GM12878 (cell line): ENCODE data around the gene EFHC1. TPM values are rescaled to one million over a fixed set of nuclear protein-coding genes. Genes with fewer than 3 reads are reported as not detected.

Experiments used
- ATAC-seq: fragments of 200-7000 bp; cut with Tn5 transposase; 3 replicates; pipeline ENCODE4 v1.9.1; 2020; ENCODE audit warnings: mild to moderate bottlenecking, moderate library complexity
- BruUV-seq: library from RNA; stranded (reverse); fragments of 400-500 nt; replicated peaks from 2 replicates; lab custom pipeline; 2021; lab: Mats Ljungman, UMichigan
- CTCF ChIA-PET: fragments of 300-600 bp; sonication (Branson Sonifier 250); formaldehyde crosslinking; extraction: SDS; loops from one replicate; lab custom pipeline; 2021; ENCODE audit warnings: inconsistent platforms; lab: Yijun Ruan, JAX
- POLR2A ChIA-PET: fragments of 350-600 bp; formaldehyde crosslinking; extraction: SDS; loops from one replicate; lab custom pipeline; 2021; ENCODE audit warnings: inconsistent platforms; lab: Charles Lee
- RAD21 ChIA-PET: fragments of 300-600 bp; sonication (Branson Sonifier 250); formaldehyde crosslinking; loops from one replicate; lab custom pipeline; 2023; ENCODE audit warnings: antibody characterized with exemption; ENCODE audit not compliant: unreplicated experiment; lab: Charles Lee
- SMC1A ChIA-PET: fragments of 300-600 bp; sonication (Branson Sonifier 250); formaldehyde crosslinking; loops from one replicate; lab custom pipeline; 2023; ENCODE audit not compliant: unreplicated experiment, uncharacterized antibody; lab: Charles Lee
- DNase-seq: peaks from one replicate; pipeline ENCODE4 v3.0.0-alpha.2; 2011; ENCODE audit warnings: low read depth, low spot score
- FAIRE-seq: peaks from 3 replicates; lab custom pipeline; 2011; peaks lifted over from hg19 to GRCh38; lab: Jason Lieb, UNC
- H2AFZ ChIP-seq: 2 replicates; pipeline ENCODE4 v1.6.0; 2011; ENCODE audit warnings: low read depth, low read length, control low read depth; ENCODE audit not compliant: control insufficient read depth
- H3K27ac ChIP-seq: 2 replicates; pipeline ENCODE4 v1.5.1; 2011; ENCODE audit warnings: control low read depth; ENCODE audit not compliant: control insufficient read depth, insufficient read depth
- H3K27me3 ChIP-seq, 2 experiments: replicated peaks in 1 of 2; 2 replicates each; pipeline versions ENCODE4 v1.6.0 to v1.6.1; 2011; ENCODE audit warnings: low read length in 1 of 2; ENCODE audit not compliant: control insufficient read depth in 2 of 2, insufficient read depth in 2 of 2
- H3K36me3 ChIP-seq, 2 experiments: 2 replicates each; pipeline ENCODE4 v1.5.1; 2011; ENCODE audit warnings: low read length in 1 of 2; ENCODE audit not compliant: control insufficient read depth in 2 of 2, insufficient read depth in 2 of 2
- H3K4me1 ChIP-seq: 2 replicates; pipeline ENCODE4 v1.6.1; 2011; ENCODE audit warnings: mild to moderate bottlenecking, low read length, moderate library complexity, mixed read lengths; ENCODE audit not compliant: control insufficient read depth, insufficient read depth
- H3K4me2 ChIP-seq: 2 replicates; pipeline ENCODE4 v1.6.0; 2011; ENCODE audit warnings: control low read depth; ENCODE audit not compliant: control insufficient read depth, insufficient read depth
- H3K4me3 ChIP-seq: fragments of 200-600 bp; sonication (generic); 2 replicates; pipeline ENCODE4 v1.5.1; 2016
- H3K79me2 ChIP-seq: 2 replicates; pipeline ENCODE4 v1.6.0; 2011; ENCODE audit warnings: low read length; ENCODE audit not compliant: control insufficient read depth, insufficient read depth
- H3K9ac ChIP-seq: 2 replicates; pipeline ENCODE4 v1.8.0; 2011; ENCODE audit warnings: low read length, control low read depth, mixed read lengths; ENCODE audit not compliant: control insufficient read depth, insufficient read depth
- H3K9me3 ChIP-seq: replicated peaks from 3 replicates; pipeline ENCODE4 v1.5.1; 2011; ENCODE audit warnings: mild to moderate bottlenecking, low read length; ENCODE audit not compliant: control insufficient read depth, insufficient read depth
- H4K20me1 ChIP-seq: 2 replicates; pipeline ENCODE4 v1.6.0; 2011; ENCODE audit not compliant: control insufficient read depth, insufficient read depth
- BCLAF1 ChIP-seq: fragments of 450-650 bp; IDR thresholded peaks from 2 replicates; pipeline ENCODE4 v1.6.1; 2017; ENCODE audit warnings: antibody characterized with exemption, mild to moderate bottlenecking, moderate library complexity
- BHLHE40 ChIP-seq, 2 experiments: fragments of 450-650 bp in 1 of 2; IDR thresholded peaks; 2 replicates each; pipeline ENCODE4 v1.6.1; 2011 to 2017; ENCODE audit warnings: low read depth in 2 of 2, borderline replicate concordance in 1 of 2, improper control_type of control experiment in 1 of 2, low read length in 1 of 2, mild to moderate bottlenecking in 1 of 2
- NR2F1 ChIP-seq: fragments of 450-650 bp; conservative IDR thresholded peaks from 2 replicates; pipeline ENCODE4 v1.6.1; 2017; ENCODE audit warnings: mild to moderate bottlenecking
- POU2F2 ChIP-seq: IDR thresholded peaks from 3 replicates; pipeline ENCODE4 v1.6.1; 2011; ENCODE audit warnings: low read depth, mild to moderate bottlenecking, low read length, borderline replicate concordance
- SIX5 ChIP-seq: IDR thresholded peaks from 2 replicates; pipeline ENCODE4 v1.6.1; 2011; ENCODE audit warnings: mild to moderate bottlenecking, low read depth, low read length, moderate library complexity; ENCODE audit not compliant: severe bottlenecking
- SMAD5 ChIP-seq: IDR thresholded peaks from 2 replicates; pipeline ENCODE4 v1.6.1; 2016; ENCODE audit warnings: antibody characterized with exemption, low read depth
- SMARCA5 ChIP-seq: fragments of 450-650 bp; IDR thresholded peaks from 2 replicates; pipeline ENCODE4 v1.6.1; 2017; ENCODE audit warnings: mild to moderate bottlenecking
- ZBTB33 ChIP-seq: fragments of 450-650 bp; IDR thresholded peaks from 2 replicates; pipeline ENCODE4 v1.6.1; 2017; ENCODE audit warnings: mild to moderate bottlenecking
- ZNF274 ChIP-seq: IDR thresholded peaks from one replicate; pipeline ENCODE4 v1.8.0; 2011; ENCODE audit not compliant: insufficient read length, insufficient read depth
- WGBS: methylation state at CpG from one replicate; pipeline ENCODE4 v1.1.6; 2016; ENCODE audit warnings: low lambda C conversion rate; ENCODE audit not compliant: insufficient replicate concordance, insufficient coverage; ENCODE audit errors: missing lambda C conversion rate; 5-methylcytosine and 5-hydroxymethylcytosine counted together
- in situ Hi-C: fragments of 300-500 bp; cut with MboI; formaldehyde crosslinking; loops from 9 replicates; pipeline ENCODE4 v1.14.3; 2018; ENCODE audit warnings: mixed read lengths
- intact Hi-C: fragments of 100-400 bp; cut with micrococcal nuclease; formaldehyde crosslinking; loops from one replicate; pipeline ENCODE4 v1.14.2; 2022; ENCODE audit not compliant: unreplicated experiment
- polyA plus RNA-seq, 11 experiments: library from polyadenylated mRNA; depleted of rRNA in 4 of 11; unstranded in 6 of 11; stranded (reverse) in 5 of 11; fragments of >200 nt; fragmentation: Nextera tagmentation in 4 of 11; fragmentation: Illumina TruSeq in 1 of 11; extraction: Ambion mirVana in 4 of 11; extraction: Trizol in 1 of 11; gene quantifications; 1 replicate in 1 of 11; 2 replicates in 10 of 11; pipeline versions ENCODE4 v1.2.1 to v1.2.3, GENCODE V29; 2011 to 2016; ENCODE audit warnings: inconsistent platforms in 2 of 11, missing spikeins in 2 of 11, low read depth in 1 of 11
- total RNA-seq, 4 experiments: library from RNA; depleted of rRNA in 3 of 4; stranded (reverse); fragments of >200 nt in 3 of 4; fragmentation: Illumina TruSeq in 1 of 4; extraction: Trizol in 1 of 4; gene quantifications; 2 replicates each; pipeline versions ENCODE4 v1.2.1 to v1.2.3, GENCODE V29; 2013 to 2021

The EFHC1 gene
- total and polyA plus RNA-seq, 10 of the 15 experiments (the other 5 are each of a cell fraction or from before 2014, with no cell fraction given): 5.5 to 14.5 (median 8.8) TPM

- in situ Hi-C loops (no loop called here), intact Hi-C loops (no loop called here)
- FAIRE-seq (no peak), DNase-seq (no peak), ATAC-seq (no peak)
- Histone ChIP-seq H3K27me3 (no peaks in the 10 kb centered on the region), H3K9me3 (peaks cover 4% of the 10 kb centered on the region; the same call in 2 of the 3 replicates), H2AFZ (no peak overlapping the region), H4K20me1 (no peaks in the 10 kb centered on the region), H3K4me2 (no peak overlapping the region), H3K4me1 (peaks cover 11% of the 10 kb centered on the region), H3K27ac (no peak overlapping the region), H3K4me3 (no peak overlapping the region), H3K79me2 (peaks cover 6% of the 10 kb centered on the region; the same call in 1 of the 2 replicates), H3K9ac (no peak overlapping the region), H3K36me3 (peaks cover 2 to 5% of the 10 kb centered on the region in 2 experiments; a peak in 2 of 4 replicates)
- ChIA-PET POLR2A (interaction anchor here (0.8 kb wide), 1 partner anchor 10 kb away, joined by 3 read pairs; the partner anchor contains the start of gene PAQR8), CTCF (interaction anchor here (0.6 to 2.8 kb wide), 5 partner anchors 9 to 91 kb away, joined by 3 to 13 read pairs (median 9); partner anchors contain the start of gene PAQR8), RAD21 (interaction anchor here (1.0 to 1.7 kb wide), 3 partner anchors 10 to 75 kb away, joined by 3 to 6 read pairs (median 3); partner anchors contain the start of gene PAQR8), SMC1A (interaction anchor here (1.0 to 8.6 kb wide), 8 partner anchors 7 to 101 kb away, joined by 3 to 68 read pairs (median 6); partner anchors contain the start of genes MCM3 and PAQR8)
- WGBS: 79% methylated on average over 2 of the region's 2 CpGs
- TF ChIP-seq SMAD5 (no peak), SIX5 (no peak), POU2F2 (no peak)
- BruUV-seq: no TSS peak
Measured at GRCh38 chr6:52371656-52372191, 48.4 kb upstream of the EFHC1 start.

GRCh38 chr6:52373151-52373690, 46.9 kb upstream of the EFHC1 start:
- H3K79me2 ChIP-seq: peaks cover 10% of the 10 kb centered on the region; the same call in 1 of the 2 replicates
- ChIA-PET CTCF (interaction anchor here (0.7 to 2.8 kb wide), 3 partner anchors 11 to 88 kb away, joined by 3 to 10 read pairs (median 7); partner anchors contain the start of gene PAQR8), RAD21 (interaction anchor here (1.1 kb wide), 1 partner anchor 11 kb away, joined by 3 read pairs; the partner anchor contains the start of gene PAQR8), SMC1A (interaction anchor here (1.1 to 8.6 kb wide), 4 partner anchors 8 to 103 kb away, joined by 3 to 68 read pairs (median 18); partner anchors contain the start of gene PAQR8), POLR2A (interaction anchor here (0.9 kb wide), 1 partner anchor 9 kb away, joined by 5 read pairs; no protein-coding TSS in a partner anchor)
- BruUV-seq: no TSS peak
- no peak for TF ChIP-seq SMARCA5
- TF ChIP-seq BHLHE40 (IDR thresholded peaks at IDR 0.05; ENCODE audit: borderline replicate concordance in 1 of 2, low read depth in 2 of 2, low read length in 1 of 2): no peak
- TF ChIP-seq ZBTB33: no peak
- no peak for TF ChIP-seq ZNF274
- TF ChIP-seq BCLAF1: no peak
- no peak for TF ChIP-seq NR2F1
- H3K9me3 ChIP-seq: peaks cover 4% of the 10 kb centered on the region; the same call in 2 of the 3 replicates
- no peak for FAIRE-seq
- H3K27ac ChIP-seq: no peak overlapping the region
- ATAC-seq: no peak
- DNase-seq: no peak
- H4K20me1 ChIP-seq: no peaks in the 10 kb centered on the region
- in situ Hi-C loops (no loop called here), intact Hi-C loops (no loop called here)
- H3K36me3 ChIP-seq: peaks cover 0 to 5% of the 10 kb centered on the region in 2 experiments; a peak in 1 of 4 replicates
- H2AFZ ChIP-seq: no peak overlapping the region
- H3K4me3 ChIP-seq: no peak overlapping the region
- H3K4me1 ChIP-seq: peaks cover 25% of the 10 kb centered on the region
- no peak overlapping the region for H3K9ac ChIP-seq
- H3K4me2 ChIP-seq: no peak overlapping the region
- 98% methylated on average over 5 of the region's 5 CpGs for WGBS
- no peaks in the 10 kb centered on the region for H3K27me3 ChIP-seq
